ENCODE results near the gene SETD1A. TPM values are rescaled to one million over a fixed set of nuclear protein-coding genes. Genes with fewer than 3 reads are reported as not detected.
A peak's percentile ranks its signal among the peaks of the same experiment; 100 is the strongest.

SETD1A gene
- total and polyA plus RNA-seq, 2 donors (not counting 1 experiment from before 2014, with no cell fraction given): 1.4 to 3.5 TPM

GRCh38 chr16:30924913-30925631, 32.5 kb upstream of the SETD1A start:
- H2AFZ ChIP-seq (ENCODE audit: low read length): no peak overlapping the region
- peaks cover 4% of the 10 kb centered on the region for H3K36me3 ChIP-seq (ENCODE audit: control insufficient read depth, insufficient read depth, low read length)
- H3K4me2 ChIP-seq (ENCODE audit: extremely low read depth, insufficient read depth, low read length): peak overlapping the region; percentile 96
- no peak for DNase-seq (ENCODE audit: low read depth in 2 of 2)
- no peaks in the 10 kb centered on the region for H4K20me1 ChIP-seq (ENCODE audit: control insufficient read depth, extremely low read depth, insufficient read depth, low read length)
- H3K27ac ChIP-seq (ENCODE audit: insufficient read depth, low read length): no peak overlapping the region
- H3K9me3 ChIP-seq (ENCODE audit: control insufficient read depth, insufficient read depth, low read depth, low read length): no peaks in the 10 kb centered on the region
- no peaks in the 10 kb centered on the region for H3K4me1 ChIP-seq (ENCODE audit: control insufficient read depth, extremely low read depth, insufficient read depth, low read length)
- TF ChIP-seq CTCF (conservative IDR thresholded peaks at IDR 0.05 in 1 of 2, IDR thresholded peaks at IDR 0.05 in 1 of 2; ENCODE audit: low read depth in 1 of 2, low read length in 2 of 2) (no peak), EZH2 (IDR thresholded peaks at IDR 0.05; ENCODE audit: low read length, missing control alignments) (no peak)
- peak overlapping the region; percentile 61 to 69 (median 62) for H3K4me3 ChIP-seq (replicated peaks in 1 of 4; ENCODE audit: control extremely low read depth in 1 of 4, insufficient read depth in 1 of 4, low read depth in 3 of 4, low read length in 4 of 4)
- no peaks in the 10 kb centered on the region for H3K27me3 ChIP-seq (ENCODE audit: control insufficient read depth, insufficient read depth, low read length)
- H3K9ac ChIP-seq (ENCODE audit: insufficient read depth, low read length): no peak overlapping the region
- H3K79me2 ChIP-seq (ENCODE audit: control insufficient read depth, insufficient read depth, low read length): no peaks in the 10 kb centered on the region

- no peak for TF ChIP-seq CTCF (conservative IDR thresholded peaks at IDR 0.05 in 1 of 2, IDR thresholded peaks at IDR 0.05 in 1 of 2; ENCODE audit: low read depth in 1 of 2, low read length in 2 of 2)
- no peak for TF ChIP-seq EZH2 (IDR thresholded peaks at IDR 0.05; ENCODE audit: low read length, missing control alignments)
These were observed 31.9 kb upstream of the SETD1A start for GRCh38 chr16:30925632-30925987.

GRCh38 chr16:30925995-30926811, 31.4 kb upstream of the SETD1A start:
- no peak for DNase-seq (ENCODE audit: low read depth in 2 of 2)
- H3K4me2 ChIP-seq (ENCODE audit: extremely low read depth, insufficient read depth, low read length): no peak overlapping the region
- H3K4me1 ChIP-seq (ENCODE audit: control insufficient read depth, extremely low read depth, insufficient read depth, low read length): no peaks in the 10 kb centered on the region
- no peak overlapping the region for H3K27ac ChIP-seq (ENCODE audit: insufficient read depth, low read length)
- H3K9ac ChIP-seq (ENCODE audit: insufficient read depth, low read length): no peak overlapping the region
- H4K20me1 ChIP-seq (ENCODE audit: control insufficient read depth, extremely low read depth, insufficient read depth, low read length): no peaks in the 10 kb centered on the region
- TF ChIP-seq CTCF (conservative IDR thresholded peaks at IDR 0.05 in 1 of 2, IDR thresholded peaks at IDR 0.05 in 1 of 2; ENCODE audit: low read depth in 1 of 2, low read length in 2 of 2): no peak
- no peak for TF ChIP-seq EZH2 (IDR thresholded peaks at IDR 0.05; ENCODE audit: low read length, missing control alignments)
- no peak overlapping the region for H3K4me3 ChIP-seq (replicated peaks in 1 of 4; ENCODE audit: control extremely low read depth in 1 of 4, insufficient read depth in 1 of 4, low read depth in 3 of 4, low read length in 4 of 4)
- H3K27me3 ChIP-seq (ENCODE audit: control insufficient read depth, insufficient read depth, low read length): no peaks in the 10 kb centered on the region
- no peaks in the 10 kb centered on the region for H3K79me2 ChIP-seq (ENCODE audit: control insufficient read depth, insufficient read depth, low read length)
- no peak overlapping the region for H2AFZ ChIP-seq (ENCODE audit: low read length)
- H3K9me3 ChIP-seq (ENCODE audit: control insufficient read depth, insufficient read depth, low read depth, low read length): no peaks in the 10 kb centered on the region
- H3K36me3 ChIP-seq (ENCODE audit: control insufficient read depth, insufficient read depth, low read length): peaks cover 10% of the 10 kb centered on the region

More at GRCh38 chr16:30925632-30925987, 31.9 kb upstream of the SETD1A start:
- peaks cover 8% of the 10 kb centered on the region for H3K36me3 ChIP-seq (ENCODE audit: control insufficient read depth, insufficient read depth, low read length)
- no peaks in the 10 kb centered on the region for H3K9me3 ChIP-seq (ENCODE audit: control insufficient read depth, insufficient read depth, low read depth, low read length)
- H3K9ac ChIP-seq (ENCODE audit: insufficient read depth, low read length): no peak overlapping the region
- no peaks in the 10 kb centered on the region for H4K20me1 ChIP-seq (ENCODE audit: control insufficient read depth, extremely low read depth, insufficient read depth, low read length)
- H3K4me2 ChIP-seq (ENCODE audit: extremely low read depth, insufficient read depth, low read length): no peak overlapping the region
- no peak for DNase-seq (ENCODE audit: low read depth in 2 of 2)
- no peaks in the 10 kb centered on the region for H3K27me3 ChIP-seq (ENCODE audit: control insufficient read depth, insufficient read depth, low read length)
- no peaks in the 10 kb centered on the region for H3K79me2 ChIP-seq (ENCODE audit: control insufficient read depth, insufficient read depth, low read length)
- H3K27ac ChIP-seq (ENCODE audit: insufficient read depth, low read length): no peak overlapping the region
- no peak overlapping the region for H2AFZ ChIP-seq (ENCODE audit: low read length)
- H3K4me1 ChIP-seq (ENCODE audit: control insufficient read depth, extremely low read depth, insufficient read depth, low read length): no peaks in the 10 kb centered on the region
- H3K4me3 ChIP-seq (replicated peaks in 1 of 4; ENCODE audit: control extremely low read depth in 1 of 4, insufficient read depth in 1 of 4, low read depth in 3 of 4, low read length in 4 of 4): peak overlapping the region in 1 of 4 experiments; percentile 69
